ENCODE measurements around the gene MTFR1L. TPM values are rescaled to one million over a fixed set of nuclear protein-coding genes. Genes with fewer than 3 reads are reported as not detected.

The MTFR1L gene
- polyA plus RNA-seq, 5 donors = 71.4 to 89.1 (median 77.6) TPM

- no peak for DNase-seq
Measured at GRCh38 chr1:25875856-25876692, 56.3 kb downstream of the MTFR1L start.

- DNase-seq = no peak
Measured at GRCh38 chr1:25876693-25877077, 56.9 kb downstream of the MTFR1L start.

GRCh38 chr1:25877155-25877554, 57.4 kb downstream of the MTFR1L start:
- DNase-seq = no peak

GRCh38 chr1:25878690-25879089, 58.9 kb downstream of the MTFR1L start:
- DNase-seq = no peak

- no peak for DNase-seq
Measured at GRCh38 chr1:25879675-25880074, 59.9 kb downstream of the MTFR1L start.

- no peak for DNase-seq
Measured at GRCh38 chr1:25880518-25880917, 60.8 kb downstream of the MTFR1L start.

- no peak for DNase-seq
Measured at GRCh38 chr1:25881266-25881665, 61.5 kb downstream of the MTFR1L start.

Other genes starting within 250 kb of the MTFR1L start
- gene MAN1C1, start 203.2 kb upstream of the MTFR1L start, polyA plus RNA-seq (ENCODE audit: insufficient read depth in 1 of 5, insufficient read length in 5 of 5, low replicate concordance in 1 of 5) = 10 to 100 TPM; 12.3 to 19.2 (median 14.7) TPM
- gene SELENON, start 19.8 kb upstream of the MTFR1L start, polyA plus RNA-seq (ENCODE audit: insufficient read depth in 1 of 5, insufficient read length in 5 of 5, low replicate concordance in 1 of 5) = 100 to 1,000 TPM in 2 of 5 donors, 10 to 100 TPM in 3; 73.7 to 110 (median 88.6) TPM
- gene AUNIP, start 39.5 kb downstream of the MTFR1L start, polyA plus RNA-seq (ENCODE audit: insufficient read depth in 1 of 5, insufficient read length in 5 of 5, low replicate concordance in 1 of 5) = 1 to 10 TPM; 1.9 to 3.3 (median 2.4) TPM
- gene PAQR7, start 55.8 kb downstream of the MTFR1L start, polyA plus RNA-seq (ENCODE audit: insufficient read depth in 1 of 5, insufficient read length in 5 of 5, low replicate concordance in 1 of 5) = 10 to 100 TPM; 13.8 to 21.2 (median 19.3) TPM
- gene STMN1, start 86.5 kb downstream of the MTFR1L start, polyA plus RNA-seq (ENCODE audit: insufficient read depth in 1 of 5, insufficient read length in 5 of 5, low replicate concordance in 1 of 5) = 1,000 to 10,000 TPM in 3 of 5 donors, 100 to 1,000 TPM in 2; 799 to 1,532 (median 1,016) TPM
- 10 to 100 TPM; 11.6 to 14.1 (median 12.3) TPM for gene PAFAH2, start 178.1 kb downstream of the MTFR1L start, polyA plus RNA-seq (ENCODE audit: insufficient read depth in 1 of 5, insufficient read length in 5 of 5, low replicate concordance in 1 of 5)
- gene EXTL1, start 201.8 kb downstream of the MTFR1L start, polyA plus RNA-seq (ENCODE audit: insufficient read depth in 1 of 5, insufficient read length in 5 of 5, low replicate concordance in 1 of 5) = 1 to 10 TPM in 1 of 5 donors, under 1 TPM in 4; 0.49 to 1.5 (median 0.51) TPM
- under 1 TPM; 0.17 to 0.49 (median 0.20) TPM for gene SLC30A2, start 226.2 kb downstream of the MTFR1L start, polyA plus RNA-seq (ENCODE audit: insufficient read depth in 1 of 5, insufficient read length in 5 of 5, low replicate concordance in 1 of 5)
- 1 to 10 TPM in 2 of 5 donors, under 1 TPM in 2, not detected in 1; 0.15 to 2.1 (median 1.3) TPM for gene TRIM63, start 247.7 kb downstream of the MTFR1L start, polyA plus RNA-seq (ENCODE audit: insufficient read depth in 1 of 5, insufficient read length in 5 of 5, low replicate concordance in 1 of 5)